Liver (tissue), 9 donors: ENCODE results near the gene LARGE1. TPM values are rescaled to one million over a fixed set of nuclear protein-coding genes. Genes with fewer than 3 reads are reported as not detected.

Experiments used
- DNase-seq: peaks from one replicate; pipeline ENCODE4 v3.0.0-alpha.2; 2017; ENCODE audit warnings: low spot score
- H3K27ac ChIP-seq, 2 donors: one replicate each; pipeline ENCODE4 v1.7.0; 2013; ENCODE audit warnings: inconsistent platforms in 2 of 2, low read length in 2 of 2, control low read depth in 1 of 2, low read depth in 1 of 2, mild to moderate bottlenecking in 1 of 2
- H3K27me3 ChIP-seq, 4 donors: one replicate each; pipeline versions ENCODE4 v1.6.1 to v1.7.0; 2013; ENCODE audit warnings: low read length in 3 of 4, inconsistent platforms in 1 of 4, mild to moderate bottlenecking in 1 of 4, moderate library complexity in 1 of 4; ENCODE audit not compliant: control insufficient read depth in 4 of 4, insufficient read depth in 4 of 4
- H3K36me3 ChIP-seq, 4 donors: one replicate each; pipeline versions ENCODE4 v1.6.1 to v1.7.0; 2013; ENCODE audit warnings: low read length in 3 of 4, mild to moderate bottlenecking in 3 of 4, low read depth in 1 of 4, moderate library complexity in 1 of 4; ENCODE audit not compliant: control insufficient read depth in 4 of 4, insufficient read depth in 3 of 4
- H3K4me1 ChIP-seq, 4 donors: one replicate each; pipeline versions ENCODE4 v1.6.1 to v1.7.0; 2013; ENCODE audit warnings: low read length in 3 of 4, mild to moderate bottlenecking in 3 of 4, moderate library complexity in 1 of 4; ENCODE audit not compliant: control insufficient read depth in 4 of 4, insufficient read depth in 4 of 4
- H3K4me3 ChIP-seq, 3 donors: one replicate each; pipeline versions ENCODE4 v1.6.1 to v1.7.0; 2013; ENCODE audit warnings: low read length in 3 of 3, control low read depth in 1 of 3, low read depth in 1 of 3, mild to moderate bottlenecking in 1 of 3
- H3K9ac ChIP-seq, 2 donors: one replicate each; pipeline ENCODE4 v1.7.0; 2013; ENCODE audit warnings: low read length in 2 of 2, mild to moderate bottlenecking in 2 of 2, moderate library complexity in 2 of 2, control low read depth in 1 of 2, low read depth in 1 of 2
- H3K9me3 ChIP-seq, 4 donors: one replicate each; pipeline versions ENCODE4 v1.6.1 to v1.7.0; 2013; ENCODE audit warnings: low read length in 3 of 4; ENCODE audit not compliant: control insufficient read depth in 4 of 4
- ATF3 ChIP-seq: IDR thresholded peaks from 2 replicates; pipeline ENCODE4 v1.6.1; 2016; ENCODE audit warnings: antibody characterized with exemption
- CTCF ChIP-seq: fragments of 150-350 bp; IDR thresholded peaks from 2 replicates; pipeline ENCODE4 v1.5.1; 2017; ENCODE audit warnings: improper control_type of control experiment, low read depth, low read length; ENCODE audit not compliant: missing input control
- EGR1 ChIP-seq, 2 donors: IDR thresholded peaks; 2 replicates each; pipeline ENCODE4 v1.6.1; 2016 to 2018; ENCODE audit warnings: antibody characterized with exemption in 2 of 2, low read depth in 2 of 2
- FOXA1 ChIP-seq: IDR thresholded peaks from 2 replicates; pipeline ENCODE4 v1.6.1; 2016; ENCODE audit warnings: antibody characterized with exemption
- FOXA2 ChIP-seq: IDR thresholded peaks from 2 replicates; pipeline ENCODE4 v1.6.1; 2016; ENCODE audit warnings: antibody characterized with exemption
- GABPA ChIP-seq, 2 donors: IDR thresholded peaks in 1 of 2; conservative IDR thresholded peaks in 1 of 2; 2 replicates each; pipeline ENCODE4 v1.6.1; 2016; ENCODE audit warnings: antibody characterized with exemption in 2 of 2, mild to moderate bottlenecking in 1 of 2, moderate library complexity in 1 of 2
- HNF4A ChIP-seq, 2 donors: conservative IDR thresholded peaks; 2 replicates each; pipeline ENCODE4 v1.6.1; 2016; ENCODE audit warnings: antibody characterized with exemption in 2 of 2, mild to moderate bottlenecking in 2 of 2
- HNF4G ChIP-seq: IDR thresholded peaks from 2 replicates; pipeline ENCODE4 v1.6.1; 2016; ENCODE audit warnings: antibody characterized with exemption
- JUND ChIP-seq, 2 donors: IDR thresholded peaks; 2 replicates each; pipeline ENCODE4 v1.6.1; 2016; ENCODE audit warnings: antibody characterized with exemption in 2 of 2
- MAX ChIP-seq: IDR thresholded peaks from 2 replicates; pipeline ENCODE4 v1.6.1; 2016; ENCODE audit warnings: antibody characterized with exemption
- NR2F2 ChIP-seq: IDR thresholded peaks from 2 replicates; pipeline ENCODE4 v1.6.1; 2016; ENCODE audit warnings: antibody characterized with exemption
- RAD21 ChIP-seq, 2 donors: IDR thresholded peaks; 2 replicates each; pipeline ENCODE4 v1.6.1; 2016; ENCODE audit warnings: antibody characterized with exemption in 2 of 2, mild to moderate bottlenecking in 2 of 2
- REST ChIP-seq: IDR thresholded peaks from 2 replicates; pipeline ENCODE4 v1.6.1; 2016; ENCODE audit warnings: antibody characterized with exemption, mild to moderate bottlenecking
- RXRA ChIP-seq, 2 donors: IDR thresholded peaks; 2 replicates each; pipeline ENCODE4 v1.6.1; 2017 to 2018; ENCODE audit warnings: antibody characterized with exemption in 2 of 2, mild to moderate bottlenecking in 1 of 2
- SP1 ChIP-seq: IDR thresholded peaks from 2 replicates; pipeline ENCODE4 v1.6.1; 2018; ENCODE audit warnings: antibody characterized with exemption, mild to moderate bottlenecking
- TAF1 ChIP-seq: conservative IDR thresholded peaks from 2 replicates; pipeline ENCODE4 v1.6.1; 2016; ENCODE audit warnings: antibody characterized with exemption, mild to moderate bottlenecking
- YY1 ChIP-seq: IDR thresholded peaks from 2 replicates; pipeline ENCODE4 v1.6.1; 2016; ENCODE audit warnings: antibody characterized with exemption, mild to moderate bottlenecking
- ZBTB33 ChIP-seq: IDR thresholded peaks from 2 replicates; pipeline ENCODE4 v1.6.1; 2016; ENCODE audit warnings: antibody characterized with exemption
- WGBS: extraction: QIAGEN DNeasy Blood & Tissue Kit; methylation state at CpG from one replicate; pipeline ENCODE4 v1.1.7; 2013; 5-methylcytosine and 5-hydroxymethylcytosine counted together
- polyA plus RNA-seq, 2 donors: library from polyadenylated mRNA; stranded (reverse) in 1 of 2; unstranded in 1 of 2; fragments of 200-250 nt in 1 of 2; fragments of >200 nt in 1 of 2; fragmentation: Nextera tagmentation in 1 of 2; extraction: Ambion mirVana in 1 of 2; gene quantifications; one replicate each; pipeline versions ENCODE4 v1.2.1 to v1.2.3, GENCODE V29; 2013 to 2015
- total RNA-seq, 2 donors: library from RNA; depleted of rRNA; stranded (reverse); fragments of >200 nt; gene quantifications; one replicate each; pipeline ENCODE4 v1.2.3, GENCODE V29; 2014
- donor health status: healthy.
- donor health status: healthy.
- donor health status: healthy.
- donor health status: healthy.
- donor health status: healthy.

The LARGE1 gene
- total and polyA plus RNA-seq, 4 donors, result 2.3 to 14.1 (median 5.7) TPM

- Histone ChIP-seq H3K27me3 (no peaks in the 10 kb centered on the region), H3K9ac (no peak overlapping the region), H3K4me1 (peaks cover 0 to 3% (median 0%) of the 10 kb centered on the region in 4 donors), H3K4me3 (no peak overlapping the region), H3K9me3 (no peaks in the 10 kb centered on the region), H3K36me3 (no peaks in the 10 kb centered on the region), H3K27ac (no peak overlapping the region)
- WGBS, result 94% methylated on average over 10 of the region's 10 CpGs
- no peak for DNase-seq
- TF ChIP-seq SP1 (no peak), HNF4A (conservative IDR thresholded peaks at IDR 0.05) (no peak), RXRA (IDR thresholded peaks at IDR 0.05) (no peak), YY1 (no peak), FOXA1 (no peak), HNF4G (no peak), CTCF (no peak), MAX (no peak), ATF3 (no peak), EGR1 (IDR thresholded peaks at IDR 0.05; ENCODE audit: low read depth in 2 of 2) (no peak), NR2F2 (no peak), JUND (IDR thresholded peaks at IDR 0.05) (no peak), RAD21 (IDR thresholded peaks at IDR 0.05) (no peak), FOXA2 (no peak), GABPA (IDR thresholded peaks at IDR 0.05 in 1 of 2, conservative IDR thresholded peaks at IDR 0.05 in 1 of 2) (no peak), REST (no peak), TAF1 (no peak)
Observed at GRCh38 chr22:33908171-33909074, 11.9 kb downstream of the LARGE1 start.

- H3K9me3 ChIP-seq, result no peaks in the 10 kb centered on the region
- DNase-seq, result no peak
- H3K36me3 ChIP-seq, result no peaks in the 10 kb centered on the region
- no peak overlapping the region for H3K27ac ChIP-seq
- no peak overlapping the region for H3K4me3 ChIP-seq
- H3K27me3 ChIP-seq, result no peaks in the 10 kb centered on the region
- no peak overlapping the region for H3K9ac ChIP-seq
- no peaks in the 10 kb centered on the region for H3K4me1 ChIP-seq
- WGBS, result 80% methylated on average over 3 of the region's 3 CpGs
- TF ChIP-seq JUND (IDR thresholded peaks at IDR 0.05) (no peak), NR2F2 (no peak), GABPA (IDR thresholded peaks at IDR 0.05 in 1 of 2, conservative IDR thresholded peaks at IDR 0.05 in 1 of 2) (no peak), RXRA (IDR thresholded peaks at IDR 0.05) (no peak), TAF1 (no peak), ZBTB33 (no peak), FOXA1 (no peak), ATF3 (no peak), YY1 (no peak), FOXA2 (no peak), EGR1 (IDR thresholded peaks at IDR 0.05; ENCODE audit: low read depth in 2 of 2) (no peak), CTCF (no peak), HNF4A (conservative IDR thresholded peaks at IDR 0.05) (no peak), SP1 (no peak)
Observed at GRCh38 chr22:33906954-33907353, 13.3 kb downstream of the LARGE1 start.
